Adipocyte (in vitro differentiated cells): Measurements from ENCODE around the gene PDPK1.

Experiments
- DNase-seq: peaks from one replicate; pipeline ENCODE4 v3.0.0-alpha.2; 2015; ENCODE audit warnings: low read depth
- H3K27me3 ChIP-seq: replicated peaks from 2 replicates; pipeline ENCODE4 v1.7.0; 2013; ENCODE audit warnings: mild to moderate bottlenecking, low read length, moderate library complexity; ENCODE audit not compliant: control insufficient read depth, insufficient read depth
- H3K36me3 ChIP-seq: 2 replicates; pipeline ENCODE4 v1.7.0; 2013; ENCODE audit warnings: low read length, mild to moderate bottlenecking, moderate library complexity; ENCODE audit not compliant: control insufficient read depth, insufficient read depth, severe bottlenecking
- H3K4me1 ChIP-seq: 2 replicates; pipeline ENCODE4 v1.7.0; 2013; ENCODE audit warnings: mild to moderate bottlenecking, low read length, moderate library complexity; ENCODE audit not compliant: control insufficient read depth, insufficient read depth
- H3K4me3 ChIP-seq: 2 replicates; pipeline ENCODE4 v1.7.0; 2013; ENCODE audit warnings: mild to moderate bottlenecking, low read length, moderate library complexity
- H3K9ac ChIP-seq: 2 replicates; pipeline ENCODE4 v1.7.0; 2013; ENCODE audit warnings: mild to moderate bottlenecking, low read length, moderate library complexity
- H3K9me3 ChIP-seq: 2 replicates; pipeline ENCODE4 v1.7.0; 2013; ENCODE audit warnings: mild to moderate bottlenecking, low read length, moderate library complexity; ENCODE audit not compliant: control insufficient read depth

PDPK1 gene

GRCh38 chr16:2537451-2538379 lies at the start of gene PDPK1:
PDPK1 (plus strand) TSS chr16:2538021; CDS start chr16:2538113, 92 bp downstream.
- Histone ChIP-seq H3K9ac (peak within 1 kb of the TSS; percentile 88), H3K4me3 (peak within 1 kb of the TSS; percentile 89), H3K4me1 (peaks cover 28% of the 10 kb centered on the region), H3K9me3 (no peaks in the 10 kb centered on the region), H3K36me3 (no peaks in the 10 kb centered on the region), H3K27me3 (no peaks in the 10 kb centered on the region)
- DNase-seq: peak; percentile 98

- no peaks in the 10 kb centered on the region for H3K27me3 ChIP-seq
- H3K4me3 ChIP-seq: no peak overlapping the region
- H3K9me3 ChIP-seq: no peaks in the 10 kb centered on the region
- no peak overlapping the region for H3K9ac ChIP-seq
- peaks cover 7% of the 10 kb centered on the region for H3K4me1 ChIP-seq
- no peak for DNase-seq
- H3K36me3 ChIP-seq: no peaks in the 10 kb centered on the region
These were observed 48.2 kb upstream of the PDPK1 start for GRCh38 chr16:2489581-2489980.

- DNase-seq: no peak
- Histone ChIP-seq H3K9ac (no peak overlapping the region), H3K27me3 (no peaks in the 10 kb centered on the region), H3K36me3 (no peaks in the 10 kb centered on the region), H3K4me3 (no peak overlapping the region), H3K9me3 (no peaks in the 10 kb centered on the region), H3K4me1 (no peaks in the 10 kb centered on the region)
These were observed 47.4 kb upstream of the PDPK1 start for GRCh38 chr16:2490190-2491105.

- Histone ChIP-seq H3K27me3 (no peaks in the 10 kb centered on the region), H3K4me3 (no peak overlapping the region), H3K9me3 (no peaks in the 10 kb centered on the region), H3K9ac (no peak overlapping the region), H3K4me1 (peaks cover 4% of the 10 kb centered on the region), H3K36me3 (peaks cover 8% of the 10 kb centered on the region)
- DNase-seq: no peak
These were observed 45.5 kb upstream of the PDPK1 start for GRCh38 chr16:2492292-2492691.

GRCh38 chr16:2493605-2494004 lies 44.2 kb upstream of the PDPK1 start:
- Histone ChIP-seq H3K36me3 (peaks cover 8% of the 10 kb centered on the region), H3K4me1 (peaks cover 17% of the 10 kb centered on the region), H3K9me3 (no peaks in the 10 kb centered on the region), H3K4me3 (no peak overlapping the region), H3K27me3 (no peaks in the 10 kb centered on the region), H3K9ac (no peak overlapping the region)
- no peak for DNase-seq

GRCh38 chr16:2494616-2495015 lies 43.2 kb upstream of the PDPK1 start:
- Histone ChIP-seq H3K4me3 (no peak overlapping the region), H3K36me3 (peaks cover 8% of the 10 kb centered on the region), H3K9ac (no peak overlapping the region), H3K27me3 (no peaks in the 10 kb centered on the region), H3K4me1 (peaks cover 20% of the 10 kb centered on the region), H3K9me3 (no peaks in the 10 kb centered on the region)
- no peak for DNase-seq

- Histone ChIP-seq H3K4me3 (no peak overlapping the region), H3K36me3 (peaks cover 8% of the 10 kb centered on the region), H3K4me1 (peaks cover 20% of the 10 kb centered on the region), H3K27me3 (no peaks in the 10 kb centered on the region), H3K9me3 (no peaks in the 10 kb centered on the region), H3K9ac (no peak overlapping the region)
- DNase-seq: no peak
These were observed 42.8 kb upstream of the PDPK1 start for GRCh38 chr16:2495041-2495440.

GRCh38 chr16:2496223-2497115 lies 41.4 kb upstream of the PDPK1 start:
- no peak for DNase-seq
- peaks cover 8% of the 10 kb centered on the region for H3K36me3 ChIP-seq
- no peak overlapping the region for H3K9ac ChIP-seq
- H3K27me3 ChIP-seq: no peaks in the 10 kb centered on the region
- H3K9me3 ChIP-seq: no peaks in the 10 kb centered on the region
- H3K4me3 ChIP-seq: no peak overlapping the region
- peaks cover 23% of the 10 kb centered on the region for H3K4me1 ChIP-seq

GRCh38 chr16:2497116-2497630 lies 40.6 kb upstream of the PDPK1 start:
- peaks cover 8% of the 10 kb centered on the region for H3K36me3 ChIP-seq
- no peaks in the 10 kb centered on the region for H3K9me3 ChIP-seq
- no peaks in the 10 kb centered on the region for H3K27me3 ChIP-seq
- H3K9ac ChIP-seq: peak overlapping the region; percentile 69
- H3K4me1 ChIP-seq: peaks cover 30% of the 10 kb centered on the region
- no peak for DNase-seq
- peak overlapping the region; percentile 39 for H3K4me3 ChIP-seq

- Histone ChIP-seq H3K27me3 (no peaks in the 10 kb centered on the region), H3K4me3 (peak overlapping the region; percentile 39)
- DNase-seq: no peak
These were observed 39.9 kb upstream of the PDPK1 start for GRCh38 chr16:2497695-2498484.

More at GRCh38 chr16:2497695-2498484, 39.9 kb upstream of the PDPK1 start:
- H3K9me3 ChIP-seq: no peaks in the 10 kb centered on the region
- H3K9ac ChIP-seq: peak overlapping the region; percentile 69
- H3K4me1 ChIP-seq: peaks cover 37% of the 10 kb centered on the region
- H3K36me3 ChIP-seq: peaks cover 8% of the 10 kb centered on the region
